Neuron (in vitro differentiated cells): Measurements from ENCODE around the gene CAMK1D.

Experiments
- H2AFZ ChIP-seq: one replicate; pipeline ENCODE4 v1.6.1; 2013; ENCODE audit warnings: low read depth, mild to moderate bottlenecking, inconsistent platforms, low read length, moderate library complexity
- H3K27me3 ChIP-seq: one replicate; pipeline ENCODE4 v1.6.1; 2013; ENCODE audit warnings: low read length; ENCODE audit not compliant: insufficient read depth
- H3K36me3 ChIP-seq: one replicate; pipeline ENCODE4 v1.6.1; 2013; ENCODE audit warnings: low read length; ENCODE audit not compliant: insufficient read depth
- H3K4me1 ChIP-seq: one replicate; pipeline ENCODE4 v1.6.1; 2013; ENCODE audit warnings: low read length; ENCODE audit not compliant: insufficient read depth
- H3K4me3 ChIP-seq: 2 replicates; pipeline ENCODE4 v1.5.1; 2013; ENCODE audit warnings: mild to moderate bottlenecking, low read length, moderate library complexity
- H3K9me3 ChIP-seq: one replicate; pipeline ENCODE4 v1.6.1; 2013; ENCODE audit warnings: low read length

Gene CAMK1D

DNA sequence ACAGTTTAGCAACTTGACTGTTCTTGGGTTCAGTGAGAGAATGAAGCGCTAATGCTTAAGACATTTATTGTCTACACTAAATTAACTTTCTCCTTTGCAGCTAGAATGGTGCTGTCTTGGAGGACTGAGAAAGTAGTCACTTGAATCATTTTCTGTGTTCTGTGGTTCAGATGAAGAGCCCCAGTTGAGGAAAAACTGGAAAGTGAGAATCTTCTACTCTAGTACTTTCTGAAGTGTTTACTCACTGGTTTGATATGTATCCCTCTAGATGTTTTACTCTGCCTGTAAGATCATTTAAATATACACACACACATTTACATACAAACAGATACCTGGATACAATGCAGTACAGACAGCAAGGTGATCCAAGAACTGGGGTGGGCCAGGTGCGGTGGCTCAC, 308.1 kb downstream of the CAMK1D start:
- H3K36me3 ChIP-seq, result no peaks in the 10 kb centered on the region
- H2AFZ ChIP-seq, result no peak overlapping the region
- H3K27me3 ChIP-seq, result no peaks in the 10 kb centered on the region
- H3K9me3 ChIP-seq, result peaks cover 5% of the 10 kb centered on the region
- H3K4me1 ChIP-seq, result peaks cover 3% of the 10 kb centered on the region
- no peak overlapping the region for H3K4me3 ChIP-seq

DNA sequence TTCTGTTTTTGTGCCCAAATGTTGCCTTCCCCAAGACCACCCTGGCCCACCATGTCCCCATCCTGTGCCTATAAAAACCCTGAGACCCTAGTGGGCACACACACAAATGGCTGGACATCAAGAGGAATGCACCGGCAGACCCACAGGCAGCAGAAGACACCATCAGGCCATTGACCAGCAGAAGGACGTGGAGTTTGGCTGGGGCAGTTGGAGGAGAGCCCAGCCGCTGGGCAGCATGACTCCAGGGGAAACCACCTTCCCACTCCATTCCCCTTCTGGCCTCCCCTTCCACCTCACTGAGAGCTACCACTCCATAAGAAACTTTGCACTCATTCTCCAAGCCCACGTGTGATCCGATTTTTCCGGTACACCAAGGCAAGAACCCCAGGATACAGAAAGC, 309.2 kb downstream of the CAMK1D start:
- Histone ChIP-seq H2AFZ (no peak overlapping the region), H3K9me3 (peaks cover 5% of the 10 kb centered on the region), H3K36me3 (no peaks in the 10 kb centered on the region)

DNA sequence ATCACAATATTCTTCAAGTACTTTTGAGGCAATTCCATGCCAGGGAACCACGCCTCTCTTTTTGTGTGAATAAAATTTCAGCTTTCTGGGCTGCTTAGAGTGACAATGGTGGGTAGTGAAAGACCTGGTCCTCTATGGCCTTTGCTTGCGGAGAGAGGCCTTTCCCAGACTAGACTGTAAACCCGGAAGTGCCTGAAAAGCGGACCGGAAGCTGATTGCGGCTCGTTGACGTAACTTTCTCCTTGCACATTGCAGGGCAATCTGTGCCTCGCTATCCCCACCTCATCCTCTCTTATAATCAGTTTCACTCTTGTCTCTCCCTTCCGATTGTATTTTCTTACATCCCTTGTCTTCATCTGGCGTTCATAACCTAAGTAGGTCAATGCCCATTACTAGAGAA, 310.4 kb downstream of the CAMK1D start:
- Histone ChIP-seq H3K4me3 (no peak overlapping the region), H2AFZ (no peak overlapping the region), H3K9me3 (peaks cover 5% of the 10 kb centered on the region), H3K36me3 (no peaks in the 10 kb centered on the region), H3K27me3 (no peaks in the 10 kb centered on the region), H3K4me1 (peaks cover 3% of the 10 kb centered on the region)

More for the DNA sequence above, 309.2 kb downstream of the CAMK1D start:
- Histone ChIP-seq H3K4me1 (peaks cover 3% of the 10 kb centered on the region), H3K27me3 (no peaks in the 10 kb centered on the region), H3K4me3 (no peak overlapping the region)

DNA sequence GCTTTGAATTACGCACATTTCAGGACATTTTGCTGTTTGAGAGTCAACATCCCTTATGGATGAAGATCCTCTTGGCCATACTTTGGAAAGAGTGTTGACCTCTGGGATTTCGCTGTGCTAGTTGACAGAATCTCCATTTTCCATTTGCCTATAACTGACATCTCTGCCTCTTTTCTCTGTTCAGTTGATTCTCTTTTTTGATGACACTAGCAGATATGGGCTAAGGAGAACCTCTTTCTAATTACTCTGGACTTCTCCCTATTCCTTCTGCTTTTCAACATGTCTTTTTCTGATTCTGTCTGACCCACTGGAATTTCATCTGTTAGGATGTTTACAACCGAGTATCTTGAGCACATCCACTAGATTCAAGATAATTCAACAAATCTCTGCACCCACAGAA, 311.5 kb downstream of the CAMK1D start:
- Histone ChIP-seq H3K27me3 (no peaks in the 10 kb centered on the region), H3K4me1 (peaks cover 3% of the 10 kb centered on the region), H2AFZ (no peak overlapping the region), H3K4me3 (no peak overlapping the region), H3K36me3 (no peaks in the 10 kb centered on the region), H3K9me3 (no peaks in the 10 kb centered on the region)

DNA sequence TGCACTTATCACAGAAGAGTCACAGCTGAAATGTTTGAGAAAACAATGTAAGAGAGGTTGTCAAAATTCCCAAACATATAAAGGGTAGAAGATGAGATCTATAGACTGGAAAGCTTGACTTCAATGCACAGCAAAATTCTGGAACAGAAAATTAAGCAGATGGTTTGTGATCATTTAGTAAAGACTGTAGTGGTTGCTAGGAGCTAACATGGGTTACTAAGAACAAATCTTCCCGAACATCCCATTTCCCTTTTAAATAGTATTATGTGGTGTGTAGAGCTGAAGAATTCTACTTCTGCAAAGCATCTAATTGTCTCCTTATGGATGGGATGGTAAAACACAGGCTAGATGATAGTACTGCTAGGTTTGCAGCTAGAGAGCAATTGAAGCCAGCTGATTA, 312.3 kb downstream of the CAMK1D start:
- no peak overlapping the region for H3K4me3 ChIP-seq

DNA sequence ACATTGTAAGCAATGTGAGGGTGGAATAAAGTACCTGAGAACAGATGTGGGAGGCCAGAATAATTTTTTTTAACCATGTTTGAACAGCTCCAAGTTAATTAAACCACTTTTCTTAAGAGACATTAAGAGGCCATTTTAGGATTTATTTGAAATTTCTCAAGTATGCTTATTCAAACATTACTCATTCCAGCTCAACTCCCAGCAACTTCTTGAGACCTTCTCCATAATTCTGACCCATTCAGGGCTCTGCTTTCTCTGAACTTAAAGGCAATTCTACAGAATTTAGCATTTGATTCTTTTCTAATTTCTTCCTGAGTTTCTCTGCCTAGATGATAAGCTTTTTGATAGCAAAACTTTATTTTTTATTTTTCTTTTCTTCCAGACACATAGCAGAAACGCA, 314.5 kb downstream of the CAMK1D start:
- H3K4me1 ChIP-seq, result peaks cover 3% of the 10 kb centered on the region
- H3K36me3 ChIP-seq, result no peaks in the 10 kb centered on the region
- H3K9me3 ChIP-seq, result no peaks in the 10 kb centered on the region
- no peak overlapping the region for H3K4me3 ChIP-seq
- H3K27me3 ChIP-seq, result no peaks in the 10 kb centered on the region
- no peak overlapping the region for H2AFZ ChIP-seq

More for the DNA sequence above, 312.3 kb downstream of the CAMK1D start:
- Histone ChIP-seq H2AFZ (no peak overlapping the region), H3K4me1 (peaks cover 3% of the 10 kb centered on the region), H3K9me3 (no peaks in the 10 kb centered on the region), H3K36me3 (no peaks in the 10 kb centered on the region), H3K27me3 (no peaks in the 10 kb centered on the region)

DNA sequence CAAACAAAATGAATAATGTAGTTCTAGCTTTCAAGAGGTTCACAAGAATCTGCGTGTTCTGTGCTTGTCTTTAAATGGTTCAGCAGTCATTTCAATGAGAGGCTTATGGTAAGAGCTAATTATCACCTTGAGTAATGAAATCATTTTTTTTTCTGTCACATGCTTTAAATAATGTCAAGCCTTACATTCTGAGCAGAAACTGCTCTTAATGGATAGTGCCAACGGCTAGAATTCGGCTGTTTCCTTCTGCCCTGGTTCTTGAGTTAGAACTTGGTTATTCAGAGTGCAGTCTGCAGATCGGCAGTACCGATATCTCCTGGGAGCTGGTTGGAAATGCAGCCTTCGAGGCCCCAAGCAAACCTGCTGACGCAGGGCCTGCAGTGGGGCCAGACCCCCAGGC, 316.2 kb downstream of the CAMK1D start:
- H3K9me3 ChIP-seq, result peaks cover 2% of the 10 kb centered on the region
- no peaks in the 10 kb centered on the region for H3K27me3 ChIP-seq
- H3K4me3 ChIP-seq, result no peak overlapping the region
- no peaks in the 10 kb centered on the region for H3K36me3 ChIP-seq
- H2AFZ ChIP-seq, result no peak overlapping the region
- H3K4me1 ChIP-seq, result peaks cover 3% of the 10 kb centered on the region

DNA sequence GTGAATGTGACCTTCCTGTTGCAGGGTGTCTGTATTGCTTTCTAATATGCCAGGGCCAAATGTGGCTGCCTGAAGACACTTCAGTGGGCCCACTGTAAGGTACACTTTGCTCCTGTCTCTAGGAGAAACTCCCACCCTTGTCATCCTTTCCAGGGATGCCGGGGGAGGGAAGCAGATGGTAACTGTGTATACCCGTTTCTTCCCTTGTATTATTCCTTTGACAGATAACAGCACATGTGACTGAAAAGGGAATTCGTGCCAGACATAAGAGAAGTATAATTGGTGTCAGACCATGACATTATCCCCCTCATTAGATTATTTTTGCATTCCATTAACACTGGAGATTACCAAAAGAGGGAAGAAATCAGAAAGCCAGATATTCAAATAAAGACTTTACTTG, 317.7 kb downstream of the CAMK1D start:
- peaks cover 2% of the 10 kb centered on the region for H3K9me3 ChIP-seq
- no peaks in the 10 kb centered on the region for H3K4me1 ChIP-seq
- H3K4me3 ChIP-seq, result no peak overlapping the region
- no peaks in the 10 kb centered on the region for H3K36me3 ChIP-seq
- H3K27me3 ChIP-seq, result no peaks in the 10 kb centered on the region
- H2AFZ ChIP-seq, result no peak overlapping the region

DNA sequence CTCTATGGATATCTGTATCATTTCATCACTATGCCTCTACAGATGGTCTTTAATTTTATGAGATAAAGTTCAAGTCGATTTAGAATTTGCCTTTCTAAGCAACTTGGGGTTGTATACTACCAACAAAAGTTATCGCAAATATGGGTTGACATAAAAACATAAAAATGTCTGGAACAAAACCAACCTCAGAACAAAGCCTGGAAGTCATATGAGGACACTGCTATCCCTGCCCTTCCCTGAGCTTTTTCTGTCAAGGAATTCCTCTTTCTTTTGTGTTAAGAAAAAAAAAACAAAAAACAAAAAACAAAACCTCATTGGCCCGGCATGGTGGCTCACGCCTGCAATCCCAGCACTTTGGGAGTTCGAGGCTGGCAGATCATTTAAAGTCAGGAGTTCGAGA, 319.3 kb downstream of the CAMK1D start:
- Histone ChIP-seq H3K4me1 (no peaks in the 10 kb centered on the region), H3K27me3 (no peaks in the 10 kb centered on the region), H3K36me3 (no peaks in the 10 kb centered on the region), H2AFZ (no peak overlapping the region), H3K9me3 (peaks cover 2% of the 10 kb centered on the region), H3K4me3 (no peak overlapping the region)

DNA sequence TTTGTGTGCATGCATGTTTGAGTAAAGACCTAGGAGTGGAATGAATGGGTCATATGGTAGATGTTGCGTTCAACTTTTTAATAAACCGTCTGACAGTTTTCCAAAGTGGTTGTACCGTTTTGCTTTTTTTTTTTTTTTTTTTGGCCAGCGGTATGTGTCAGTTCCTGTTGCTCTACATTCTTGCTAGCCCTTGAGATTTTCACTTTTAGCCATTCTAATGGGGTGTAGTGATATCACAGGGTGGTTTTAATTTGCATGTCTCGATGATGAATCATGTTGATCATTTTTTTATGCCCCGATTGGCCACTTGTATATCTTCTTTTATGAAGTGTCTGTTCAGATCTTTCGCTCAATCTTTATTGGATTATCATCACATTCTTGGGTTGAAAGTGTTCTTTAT, 320.7 kb downstream of the CAMK1D start:
- Histone ChIP-seq H3K27me3 (no peaks in the 10 kb centered on the region), H3K9me3 (peaks cover 2% of the 10 kb centered on the region), H3K36me3 (no peaks in the 10 kb centered on the region), H3K4me3 (no peak overlapping the region), H2AFZ (no peak overlapping the region), H3K4me1 (no peaks in the 10 kb centered on the region)

DNA sequence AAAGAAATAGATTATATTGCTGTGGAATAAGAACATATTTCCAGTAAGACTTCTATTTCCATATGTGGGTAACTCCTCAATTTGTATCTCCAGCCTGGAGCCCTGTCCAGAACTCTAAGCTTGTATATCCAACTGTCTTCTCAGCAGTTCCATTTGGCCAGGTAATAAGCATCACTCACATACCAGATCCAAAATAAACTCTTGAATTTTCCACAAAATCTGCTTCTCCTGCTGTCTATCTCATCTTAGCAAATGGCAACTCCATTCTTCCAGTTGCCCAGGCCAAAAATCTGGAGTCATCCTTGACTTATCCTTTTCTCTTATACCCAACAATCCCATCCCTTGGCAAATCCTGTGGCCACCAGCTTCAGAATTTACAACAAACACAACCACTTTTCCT, 325.8 kb downstream of the CAMK1D start:
- H3K27me3 ChIP-seq, result no peaks in the 10 kb centered on the region
- peaks cover 2% of the 10 kb centered on the region for H3K9me3 ChIP-seq
- no peak overlapping the region for H2AFZ ChIP-seq
- no peak overlapping the region for H3K4me3 ChIP-seq
- no peaks in the 10 kb centered on the region for H3K4me1 ChIP-seq
- H3K36me3 ChIP-seq, result no peaks in the 10 kb centered on the region

DNA sequence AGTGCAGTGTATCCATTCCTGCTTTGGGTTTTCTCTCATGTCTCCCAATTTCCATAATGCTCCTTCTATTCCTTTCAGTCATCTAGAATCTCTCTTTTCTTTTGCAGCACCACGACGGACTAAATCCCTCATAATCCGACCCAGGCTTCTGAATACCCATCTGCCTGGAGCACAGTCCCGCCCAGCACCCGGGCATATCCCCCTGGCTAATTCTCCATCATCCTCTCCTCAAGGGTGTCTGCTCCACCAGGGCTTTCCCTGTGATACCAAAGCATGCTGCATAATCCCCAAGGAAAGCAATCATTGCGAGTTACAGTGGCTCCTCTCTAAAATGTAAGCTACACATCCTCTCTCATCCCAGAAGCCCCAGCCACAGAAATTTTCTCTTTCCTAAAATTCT, 330.3 kb downstream of the CAMK1D start:
- Histone ChIP-seq H2AFZ (no peak overlapping the region), H3K9me3 (peaks cover 2% of the 10 kb centered on the region), H3K27me3 (no peaks in the 10 kb centered on the region), H3K4me1 (no peaks in the 10 kb centered on the region), H3K4me3 (no peak overlapping the region), H3K36me3 (no peaks in the 10 kb centered on the region)

DNA sequence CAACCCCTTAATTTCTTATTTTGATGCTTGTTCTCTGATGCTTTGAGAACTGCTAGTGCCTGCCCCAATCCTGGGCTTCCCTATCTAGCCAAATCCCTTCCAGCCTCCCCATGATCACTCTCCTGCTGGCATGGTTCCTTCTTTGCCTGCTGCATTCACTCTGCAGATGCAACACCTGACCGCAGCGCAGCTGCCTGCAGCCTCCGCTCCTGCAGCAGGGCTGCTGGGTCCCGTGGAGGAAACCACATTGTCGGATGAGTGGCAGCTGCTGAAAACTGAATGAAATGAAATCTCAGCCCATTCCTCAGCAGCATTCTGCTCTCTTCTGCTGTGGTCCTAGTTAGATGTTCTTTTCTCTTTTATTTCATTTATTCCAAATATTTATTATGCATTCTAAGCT, 331.9 kb downstream of the CAMK1D start:
- H3K27me3 ChIP-seq, result no peaks in the 10 kb centered on the region
- H3K4me3 ChIP-seq, result no peak overlapping the region
- H2AFZ ChIP-seq, result no peak overlapping the region
- peaks cover 10% of the 10 kb centered on the region for H3K4me1 ChIP-seq
- no peaks in the 10 kb centered on the region for H3K36me3 ChIP-seq
- peaks cover 2% of the 10 kb centered on the region for H3K9me3 ChIP-seq

DNA sequence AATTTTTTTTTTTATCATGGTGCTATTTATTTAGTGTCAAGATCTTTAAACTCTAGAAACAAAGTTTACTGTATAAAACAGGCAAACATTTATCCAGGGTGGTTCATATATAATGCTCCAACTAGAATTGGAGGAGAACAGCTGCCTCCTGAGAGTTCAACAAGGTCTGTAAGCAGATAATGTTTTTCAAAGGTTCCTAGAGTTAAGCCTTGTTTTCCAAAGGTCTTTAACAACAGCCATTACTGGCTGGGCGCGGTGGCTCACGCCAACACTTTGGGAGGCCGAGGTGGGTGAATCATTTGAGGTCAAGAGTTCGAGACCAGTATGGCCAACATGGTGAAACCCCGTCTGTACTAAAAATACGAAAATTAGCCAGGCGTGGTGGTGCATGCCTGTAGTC, 335.4 kb downstream of the CAMK1D start:
- Histone ChIP-seq H3K4me3 (no peak overlapping the region), H2AFZ (no peak overlapping the region), H3K9me3 (no peaks in the 10 kb centered on the region), H3K36me3 (no peaks in the 10 kb centered on the region), H3K27me3 (no peaks in the 10 kb centered on the region), H3K4me1 (peaks cover 10% of the 10 kb centered on the region)
